A673 (cell line): ENCODE results near the gene CKM.

Experiments used
- EZH2 ChIP-seq: fragments of 200-600 bp; sonication (generic); IDR thresholded peaks from 2 replicates; pipeline ENCODE4 v1.6.1; 2017; ENCODE audit warnings: borderline replicate concordance, low read depth, mild to moderate bottlenecking, mixed read lengths, antibody characterized with exemption, low read length; ENCODE audit not compliant: poor library complexity, severe bottlenecking
- TF ChIP-seq, protein P1 (sequence below): fragments of 300-800, 200-600 bp; sonication (generic); conservative IDR thresholded peaks from 2 replicates; pipeline ENCODE4 v1.5.1; 2017; ENCODE audit warnings: low read depth, mild to moderate bottlenecking, antibody characterized with exemption, low read length, moderate library complexity, mixed read lengths

DNA sequence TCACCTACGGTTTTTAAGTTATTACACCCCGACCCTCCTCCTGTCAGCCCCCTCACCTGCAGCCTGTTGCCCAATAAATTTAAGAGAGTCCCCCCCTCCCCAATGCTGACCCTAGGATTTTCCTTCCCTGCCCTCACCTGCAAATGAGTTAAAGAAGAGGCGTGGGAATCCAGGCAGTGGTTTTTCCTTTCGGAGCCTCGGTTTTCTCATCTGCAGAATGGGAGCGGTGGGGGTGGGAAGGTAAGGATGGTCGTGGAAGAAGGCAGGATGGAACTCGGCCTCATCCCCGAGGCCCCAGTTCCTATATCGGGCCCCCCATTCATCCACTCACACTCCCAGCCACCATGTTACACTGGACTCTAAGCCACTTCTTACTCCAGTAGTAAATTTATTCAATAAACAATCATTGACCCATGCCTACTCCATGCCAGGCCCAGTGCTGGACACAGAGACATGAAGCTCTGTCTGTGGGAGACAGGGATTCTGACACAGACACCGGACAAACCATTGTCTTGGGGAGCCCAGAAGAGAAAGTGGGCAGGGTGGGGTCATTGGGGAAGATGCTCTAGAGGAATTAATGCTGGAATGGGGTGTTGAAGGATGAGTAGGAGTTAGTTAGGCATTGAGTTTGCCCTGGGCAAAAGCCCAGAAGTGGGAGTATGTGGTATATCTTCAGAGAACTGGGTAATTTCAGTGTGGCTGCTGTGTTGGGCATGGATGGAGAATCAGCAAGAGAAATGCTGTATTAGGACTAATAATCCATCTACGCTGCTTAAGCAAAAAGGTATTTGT is 19.2 kb downstream of the CKM start:
- TF ChIP-seq, protein P1, sequence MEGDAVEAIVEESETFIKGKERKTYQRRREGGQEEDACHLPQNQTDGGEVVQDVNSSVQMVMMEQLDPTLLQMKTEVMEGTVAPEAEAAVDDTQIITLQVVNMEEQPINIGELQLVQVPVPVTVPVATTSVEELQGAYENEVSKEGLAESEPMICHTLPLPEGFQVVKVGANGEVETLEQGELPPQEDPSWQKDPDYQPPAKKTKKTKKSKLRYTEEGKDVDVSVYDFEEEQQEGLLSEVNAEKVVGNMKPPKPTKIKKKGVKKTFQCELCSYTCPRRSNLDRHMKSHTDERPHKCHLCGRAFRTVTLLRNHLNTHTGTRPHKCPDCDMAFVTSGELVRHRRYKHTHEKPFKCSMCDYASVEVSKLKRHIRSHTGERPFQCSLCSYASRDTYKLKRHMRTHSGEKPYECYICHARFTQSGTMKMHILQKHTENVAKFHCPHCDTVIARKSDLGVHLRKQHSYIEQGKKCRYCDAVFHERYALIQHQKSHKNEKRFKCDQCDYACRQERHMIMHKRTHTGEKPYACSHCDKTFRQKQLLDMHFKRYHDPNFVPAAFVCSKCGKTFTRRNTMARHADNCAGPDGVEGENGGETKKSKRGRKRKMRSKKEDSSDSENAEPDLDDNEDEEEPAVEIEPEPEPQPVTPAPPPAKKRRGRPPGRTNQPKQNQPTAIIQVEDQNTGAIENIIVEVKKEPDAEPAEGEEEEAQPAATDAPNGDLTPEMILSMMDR = no peak
- no peak for TF ChIP-seq EZH2
